PC-9 (cell line): ENCODE measurements around the gene SYNJ2. TPM values are rescaled to one million over a fixed set of nuclear protein-coding genes. Genes with fewer than 3 reads are reported as not detected.

Source experiments
- BruUV-seq: library from RNA; stranded (reverse); fragments of 400-500 nt; replicated peaks from 2 replicates; lab custom pipeline; 2021; lab: Mats Ljungman, UMichigan
- CTCF ChIA-PET: fragments of 300-600 bp; sonication (Branson Sonifier 250); formaldehyde crosslinking; loops from one replicate; lab custom pipeline; 2022; ENCODE audit warnings: antibody characterized with exemption; lab: Charles Lee
- POLR2A ChIA-PET: fragments of 300-600 bp; sonication (Branson Sonifier 250); formaldehyde crosslinking; loops from one replicate; lab custom pipeline; 2022; ENCODE audit warnings: antibody characterized with exemption; ENCODE audit not compliant: unreplicated experiment; lab: Charles Lee
- DNase-seq, 2 experiments: peaks; one replicate each; pipeline versions ENCODE4 v3.0.0 to v3.0.0-alpha.2; 2015 to 2022; ENCODE audit warnings: mixed read lengths in 1 of 2
- H2AFZ ChIP-seq: fragments of 200-600 bp; sonication (generic); 2 replicates; pipeline ENCODE4 v1.8.1; 2017; ENCODE audit warnings: antibody characterized with exemption
- H3F3A ChIP-seq: fragments of 200-600 bp; sonication (generic); 2 replicates; pipeline ENCODE4 v1.8.1; 2017; ENCODE audit warnings: antibody characterized with exemption, mild to moderate bottlenecking, low read depth; ENCODE audit not compliant: insufficient read depth
- H3K27ac ChIP-seq: fragments of 200-600 bp; sonication (generic); 2 replicates; pipeline ENCODE4 v1.6.1; 2016; ENCODE audit warnings: mixed run types
- H3K27me3 ChIP-seq: fragments of 200-600 bp; sonication (generic); 2 replicates; pipeline ENCODE4 v1.6.1; 2016; ENCODE audit warnings: low read depth, mixed run types; ENCODE audit not compliant: insufficient read depth
- H3K36me3 ChIP-seq: fragments of 200-600 bp; sonication (generic); 2 replicates; pipeline ENCODE4 v1.6.1; 2016; ENCODE audit warnings: low read depth, mixed run types
- H3K4me1 ChIP-seq: fragments of 200-600 bp; sonication (generic); replicated peaks from 2 replicates; pipeline ENCODE4 v1.6.1; 2016; ENCODE audit warnings: mixed run types; ENCODE audit not compliant: insufficient read depth
- H3K4me2 ChIP-seq: fragments of 200-600 bp; sonication (generic); 2 replicates; pipeline ENCODE4 v1.6.1; 2017; ENCODE audit warnings: mixed run types
- H3K4me3 ChIP-seq: fragments of 200-600 bp; sonication (generic); 2 replicates; pipeline ENCODE4 v1.6.1; 2016; ENCODE audit warnings: mixed run types
- H3K79me2 ChIP-seq: fragments of 200-600 bp; sonication (generic); 2 replicates; pipeline ENCODE4 v1.6.1; 2017; ENCODE audit warnings: low read depth, mixed run types
- H3K9me2 ChIP-seq: fragments of 200-600 bp; sonication (generic); 2 replicates; pipeline ENCODE4 v1.8.1; 2017; ENCODE audit warnings: mild to moderate bottlenecking; ENCODE audit not compliant: insufficient read depth
- H3K9me3 ChIP-seq: fragments of 200-600 bp; sonication (generic); 2 replicates; pipeline ENCODE4 v1.8.1; 2016; ENCODE audit warnings: low read depth; ENCODE audit not compliant: insufficient read depth
- H4K20me1 ChIP-seq: fragments of 200-600 bp; sonication (generic); 2 replicates; pipeline ENCODE4 v1.8.1; 2017; ENCODE audit not compliant: insufficient read depth
- CTCF ChIP-seq: fragments of 200-600 bp; sonication (generic); conservative IDR thresholded peaks from 2 replicates; pipeline ENCODE4 v1.6.1; 2017; ENCODE audit warnings: mixed run types, antibody characterized with exemption, mild to moderate bottlenecking, moderate library complexity
- EZH2 ChIP-seq: fragments of 200-600 bp; sonication (generic); IDR thresholded peaks from 2 replicates; pipeline ENCODE4 v1.8.0; 2017; ENCODE audit warnings: antibody characterized with exemption, low read depth
- intact Hi-C: fragments of 100-400 bp; cut with micrococcal nuclease; formaldehyde crosslinking; loops from one replicate; pipeline ENCODE4 v1.10.0; 2022; ENCODE audit not compliant: unreplicated experiment
- total RNA-seq: library from RNA; stranded (reverse); gene quantifications from 2 replicates; pipeline ENCODE4 v1.2.3, GENCODE V29; 2021

The SYNJ2 gene
- total RNA-seq, 1 experiment from 2014 or later: 30.3 TPM

GRCh38 chr6:158000530-158001307 is 19.1 kb downstream of the SYNJ2 start:
- Histone ChIP-seq H3K4me3 (no peak overlapping the region), H3K79me2 (peaks cover 66% of the 10 kb centered on the region), H4K20me1 (no peaks in the 10 kb centered on the region), H2AFZ (no peak overlapping the region), H3K4me1 (peaks cover 33% of the 10 kb centered on the region), H3F3A (peaks cover 27% of the 10 kb centered on the region; the same call in 1 of the 2 replicates), H3K36me3 (no peaks in the 10 kb centered on the region), H3K9me3 (no peaks in the 10 kb centered on the region), H3K9me2 (no peaks in the 10 kb centered on the region), H3K4me2 (no peak overlapping the region), H3K27ac (no peak overlapping the region), H3K27me3 (no peaks in the 10 kb centered on the region)
- TF ChIP-seq CTCF: no peak
- no peak for TF ChIP-seq EZH2
- POLR2A ChIA-PET: no interaction called here
- no TSS peak for BruUV-seq
- intact Hi-C loops: no loop called here
- no peak for DNase-seq
- CTCF ChIA-PET: interaction anchor here (0.7 kb wide), 1 partner anchor 26 kb away, joined by 5 read pairs; no protein-coding TSS in a partner anchor

- intact Hi-C loops: loop anchor here (1.0 to 2.0 kb wide), 3 partner anchors 16 to 58 kb away; no protein-coding TSS in a partner anchor
- TF ChIP-seq CTCF (no peak), EZH2 (no peak)
- DNase-seq: peak; percentile 70 to 86
- Histone ChIP-seq H3K4me1 (peaks cover 33% of the 10 kb centered on the region), H3K36me3 (no peaks in the 10 kb centered on the region), H4K20me1 (no peaks in the 10 kb centered on the region), H3K9me2 (no peaks in the 10 kb centered on the region), H2AFZ (no peak overlapping the region), H3K27ac (peak overlapping the region; percentile 68), H3K9me3 (no peaks in the 10 kb centered on the region), H3K27me3 (no peaks in the 10 kb centered on the region), H3K4me3 (no peak overlapping the region), H3F3A (peaks cover 27% of the 10 kb centered on the region; the same call in 1 of the 2 replicates), H3K4me2 (peak overlapping the region; percentile 53), H3K79me2 (peaks cover 71% of the 10 kb centered on the region)
- ChIA-PET CTCF (interaction anchor here (1.4 kb wide), 1 partner anchor 24 kb away, joined by 4 read pairs; no protein-coding TSS in a partner anchor), POLR2A (interaction anchor here (0.7 kb wide), 1 partner anchor 40 kb away, joined by 3 read pairs; no protein-coding TSS in a partner anchor)
- BruUV-seq: no TSS peak
These were observed 20.7 kb downstream of the SYNJ2 start for GRCh38 chr6:158002249-158002950.
